ENCODE results near the gene CHGA.
A peak's percentile ranks its signal among the peaks of the same experiment; 100 is the strongest.

The CHGA gene

DNA sequence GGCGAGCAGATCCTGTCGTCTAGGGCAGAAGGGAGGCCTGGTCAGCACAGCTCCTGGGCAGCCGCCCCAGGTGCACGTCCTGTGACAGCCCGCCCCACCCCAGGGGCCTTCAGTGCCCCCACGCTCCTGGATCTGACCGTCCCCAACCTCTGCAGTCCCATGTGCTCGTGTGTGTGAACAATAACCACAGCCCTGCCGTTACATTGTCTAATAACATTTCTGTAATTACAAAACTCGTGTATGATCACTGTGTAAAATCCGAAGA, 39.8 kb downstream of the CHGA start:
- DNase-seq = no peak

DNA sequence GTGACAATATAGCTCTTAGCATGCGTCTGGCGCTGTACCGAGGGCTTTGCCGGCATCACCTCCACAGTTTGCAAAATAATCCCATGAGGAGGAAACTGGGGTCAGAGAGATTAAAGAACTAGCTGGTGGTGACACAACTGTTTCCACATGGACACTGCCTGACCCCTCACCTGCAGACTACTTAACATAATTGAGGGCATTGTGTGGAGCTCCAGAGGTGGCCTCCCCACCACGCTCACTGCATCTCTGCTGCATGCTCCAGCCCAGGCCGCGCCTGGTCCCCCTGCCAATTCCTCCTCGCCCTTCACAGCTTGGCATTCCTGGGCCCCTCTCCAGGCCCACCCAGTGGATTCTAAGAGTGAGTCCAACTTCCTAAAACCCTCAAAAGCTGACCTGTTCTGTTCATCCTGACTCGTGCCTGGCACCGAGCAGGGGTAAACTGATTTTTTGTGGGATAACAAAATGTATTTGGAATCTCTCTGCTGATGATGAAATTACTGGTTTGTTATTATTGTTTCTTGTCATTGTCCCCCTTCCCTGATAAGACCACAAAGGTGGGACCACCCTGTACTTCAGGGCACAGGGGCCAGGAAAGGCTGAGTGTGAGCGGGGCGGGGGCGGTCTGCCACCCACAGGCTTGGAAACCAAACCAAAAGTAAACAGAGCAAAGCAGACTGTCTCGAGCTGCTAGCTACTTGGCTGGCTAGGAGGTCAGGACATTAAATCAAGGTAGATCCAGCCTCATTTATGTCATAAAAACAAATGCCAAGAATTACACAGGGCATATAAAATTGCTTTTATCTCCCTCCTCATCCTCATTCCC, 40.6 kb downstream of the CHGA start:
- DNase-seq = no peak

DNA sequence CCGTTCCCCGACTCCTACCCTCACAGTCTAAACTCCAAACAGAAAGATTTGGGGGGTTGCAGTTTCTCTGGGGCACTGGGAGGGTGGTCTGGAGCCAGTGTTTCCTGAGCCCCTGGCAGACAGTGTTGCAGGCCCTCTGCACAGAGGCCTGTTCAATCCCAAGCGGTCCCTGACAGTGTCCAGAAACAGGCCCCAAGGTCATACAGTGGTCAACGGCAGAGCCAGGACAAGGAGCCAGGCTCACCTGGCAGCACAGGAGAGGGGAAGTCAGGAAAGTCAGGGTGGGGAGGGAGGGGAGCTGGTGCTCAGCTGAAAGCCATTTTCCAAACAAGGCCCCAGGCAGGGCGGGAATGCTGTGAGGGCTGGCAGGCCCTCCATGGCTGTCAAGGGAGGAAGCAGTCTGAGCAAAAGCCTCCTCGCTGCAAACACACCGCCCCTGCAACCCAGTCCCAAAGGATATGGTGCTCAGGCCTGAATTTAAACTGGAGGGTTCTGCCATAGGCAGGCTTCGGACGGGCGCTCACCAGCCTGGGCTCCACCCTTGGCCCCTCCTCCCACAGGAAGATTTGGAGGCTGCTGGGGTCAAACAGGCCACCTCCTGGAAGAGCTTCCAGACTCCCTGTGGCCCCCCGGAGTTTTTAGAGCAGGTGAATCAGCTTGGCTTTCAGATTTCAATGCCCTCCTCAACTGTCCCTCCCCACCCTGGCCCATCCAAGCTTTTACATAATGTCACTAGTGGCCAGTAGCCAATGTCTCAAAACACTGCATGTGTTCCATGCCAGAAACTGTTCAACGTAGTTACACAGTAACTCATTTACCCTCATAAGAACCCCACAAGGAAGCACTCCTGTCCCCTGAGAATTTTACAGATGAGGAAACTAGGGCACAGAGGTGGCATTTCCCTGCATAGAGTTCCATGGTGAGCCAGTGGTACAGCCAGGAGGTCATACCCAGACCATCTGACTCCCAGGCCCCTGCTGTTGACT, 41.5 kb downstream of the CHGA start:
- DNase-seq = no peak

DNA sequence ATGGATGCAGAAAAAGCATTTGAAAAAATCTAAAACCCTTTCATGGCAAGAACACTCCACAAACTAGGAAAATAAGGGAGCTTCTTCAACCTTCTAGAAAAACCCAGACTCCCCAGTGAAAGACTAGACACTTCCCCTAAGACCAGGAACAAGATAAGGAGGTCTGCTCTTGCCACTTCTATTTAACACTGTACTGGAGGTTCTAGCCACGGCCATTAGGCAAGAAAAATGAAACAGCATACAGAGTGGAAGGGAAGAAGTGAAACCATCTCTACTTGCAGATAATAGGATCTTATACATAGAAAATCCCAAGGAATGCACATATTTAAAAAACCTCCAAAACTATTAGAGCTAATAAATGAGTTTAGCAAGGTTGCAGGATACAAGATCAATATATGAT, 42.3 kb downstream of the CHGA start:
- no peak for DNase-seq

DNA sequence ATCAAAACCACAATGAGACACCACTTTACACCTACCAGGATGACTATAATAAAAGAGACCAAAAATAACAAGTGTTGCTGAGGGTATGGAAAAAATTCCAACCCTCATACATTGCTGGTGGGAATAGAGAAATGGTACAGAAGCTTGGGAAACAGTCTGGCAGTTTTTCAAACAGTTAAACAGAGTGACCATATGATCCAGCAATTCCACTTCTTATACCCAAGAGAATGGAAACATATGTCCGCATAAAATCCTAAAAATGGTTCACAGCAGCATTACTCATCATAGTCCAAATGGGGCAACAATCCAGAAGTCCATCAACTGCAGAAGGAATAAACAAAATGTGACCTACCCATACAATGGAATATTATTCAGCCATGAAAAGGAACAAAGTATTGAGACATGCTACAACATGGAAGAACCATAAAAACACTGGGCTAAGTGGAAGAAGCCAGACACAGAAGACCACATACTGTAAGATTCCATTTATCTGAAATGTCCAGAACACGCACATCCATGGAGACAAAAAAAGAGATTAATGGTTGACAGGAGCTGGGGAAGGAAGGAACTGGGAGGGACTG, 44.5 kb downstream of the CHGA start:
- no peak for DNase-seq

DNA sequence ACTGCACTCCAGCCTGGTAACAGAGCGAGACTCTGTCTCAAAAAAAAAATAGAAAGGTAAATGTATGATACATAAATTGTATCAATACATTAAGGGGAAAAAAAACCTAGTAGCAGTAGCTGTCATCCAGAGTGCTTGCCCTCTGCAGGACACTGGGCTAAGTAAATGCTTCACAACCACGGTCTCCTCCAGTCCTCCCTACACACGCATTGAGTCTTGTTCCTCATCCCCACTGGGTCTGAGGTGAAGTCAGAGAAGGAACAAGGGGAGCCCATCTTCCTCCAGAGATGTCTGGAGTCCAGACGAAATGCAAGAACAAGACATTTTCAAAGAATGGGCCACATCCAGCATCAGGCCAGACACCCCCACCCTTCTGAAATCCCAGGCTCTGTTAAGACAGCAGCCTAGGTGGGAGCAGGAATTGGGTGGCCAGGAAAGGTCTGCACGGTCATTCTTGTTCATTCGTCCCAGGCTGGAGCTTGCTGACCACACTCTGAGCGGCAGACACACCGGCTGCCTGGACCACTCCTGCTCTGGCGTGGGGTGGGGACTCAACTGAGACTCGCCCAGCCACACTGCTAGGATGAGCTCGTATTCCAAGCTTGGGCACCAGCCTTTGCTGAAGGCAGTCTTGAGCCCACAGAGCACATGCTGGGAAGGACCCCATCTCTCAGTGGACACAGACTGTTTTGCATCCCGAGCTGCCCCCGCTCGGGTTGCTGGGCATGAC, 45.5 kb downstream of the CHGA start:
- DNase-seq = no peak

DNA sequence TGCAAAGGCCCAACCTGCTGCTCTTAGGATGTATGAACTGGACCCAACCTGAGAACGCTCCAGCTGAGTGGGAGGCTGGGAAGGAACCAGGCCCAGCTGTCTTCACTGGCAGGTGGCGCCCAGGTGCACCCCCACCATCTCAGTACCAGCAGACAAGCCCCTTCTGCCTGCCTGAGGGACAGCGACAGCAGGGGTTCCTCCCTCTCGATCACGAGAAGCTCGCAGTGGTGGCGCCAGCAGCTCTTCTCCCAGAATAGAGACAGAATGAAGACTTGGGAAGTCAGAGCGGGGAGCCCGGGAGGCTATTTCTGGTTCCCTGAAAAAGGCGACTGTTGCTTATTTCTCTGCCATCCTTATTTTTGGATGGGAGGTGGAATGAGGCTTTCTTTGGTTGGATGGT, 46.5 kb downstream of the CHGA start:
- no peak for DNase-seq

DNA sequence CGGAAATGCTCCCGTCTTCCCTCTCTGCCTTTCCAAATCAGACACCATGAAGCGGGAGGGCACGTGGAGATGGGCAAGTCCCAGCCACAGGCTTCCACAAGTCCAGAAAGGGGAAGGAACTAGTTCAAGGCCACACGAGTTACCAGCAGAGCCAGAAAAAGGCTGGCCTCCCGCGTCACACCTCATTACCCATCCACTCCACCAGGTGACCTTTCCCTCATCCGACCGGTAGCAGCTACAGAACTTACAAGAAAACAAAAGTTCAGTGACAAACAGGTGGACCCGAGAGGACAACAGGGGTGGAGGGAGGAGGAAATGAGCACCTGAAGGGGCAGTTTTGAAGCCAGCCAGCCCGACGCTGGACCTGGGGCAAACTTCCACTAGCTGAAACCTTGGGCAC, 46.9 kb downstream of the CHGA start:
- no peak for DNase-seq

DNA sequence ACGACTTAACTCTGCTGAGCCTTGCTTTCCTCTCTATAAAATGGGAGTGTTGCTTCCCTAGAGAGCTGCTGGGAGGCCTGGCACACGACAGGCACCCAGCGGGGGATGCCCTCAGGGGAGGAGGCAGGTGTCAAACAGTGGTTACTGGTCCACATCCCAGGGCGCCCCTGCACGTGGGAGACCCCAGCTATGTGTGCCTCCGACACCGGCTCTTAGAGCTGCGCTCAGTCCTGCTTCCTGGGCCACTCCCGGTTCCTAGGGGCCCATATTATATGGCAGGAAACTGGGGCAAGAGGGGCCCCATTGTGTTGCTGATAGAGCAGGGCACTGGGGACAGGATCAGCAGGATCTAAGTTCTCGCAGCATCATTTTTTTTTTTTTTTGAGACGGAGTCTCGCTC, 47.3 kb downstream of the CHGA start:
- DNase-seq = no peak

DNA sequence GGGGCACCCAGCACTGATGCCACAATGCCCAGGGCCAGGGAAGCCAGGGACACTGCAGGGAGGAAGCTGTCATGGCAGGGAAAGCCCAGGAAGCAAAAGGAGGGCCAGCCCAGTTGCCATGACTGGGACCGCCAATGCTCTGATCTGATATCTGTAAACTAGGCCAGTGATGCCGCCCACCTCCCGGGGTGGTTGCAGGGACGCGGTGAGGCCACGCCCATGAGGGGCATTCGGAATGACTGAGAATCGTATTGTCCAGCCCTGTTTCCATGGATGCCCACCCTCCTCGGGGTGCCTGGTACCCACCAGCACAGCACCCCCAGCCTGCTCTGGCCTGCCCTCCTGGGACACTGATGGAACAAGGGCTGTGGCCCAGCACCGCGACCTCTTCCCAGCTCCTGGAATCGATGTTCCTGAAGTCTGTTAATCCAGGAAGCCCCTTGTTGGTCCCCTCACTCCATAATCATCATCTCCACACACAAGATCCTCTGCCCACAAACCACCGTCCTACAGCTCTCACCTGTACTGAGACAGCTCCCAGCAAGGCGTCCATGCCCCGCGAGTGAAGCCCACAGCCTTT, 48.7 kb downstream of the CHGA start:
- DNase-seq = no peak

DNA sequence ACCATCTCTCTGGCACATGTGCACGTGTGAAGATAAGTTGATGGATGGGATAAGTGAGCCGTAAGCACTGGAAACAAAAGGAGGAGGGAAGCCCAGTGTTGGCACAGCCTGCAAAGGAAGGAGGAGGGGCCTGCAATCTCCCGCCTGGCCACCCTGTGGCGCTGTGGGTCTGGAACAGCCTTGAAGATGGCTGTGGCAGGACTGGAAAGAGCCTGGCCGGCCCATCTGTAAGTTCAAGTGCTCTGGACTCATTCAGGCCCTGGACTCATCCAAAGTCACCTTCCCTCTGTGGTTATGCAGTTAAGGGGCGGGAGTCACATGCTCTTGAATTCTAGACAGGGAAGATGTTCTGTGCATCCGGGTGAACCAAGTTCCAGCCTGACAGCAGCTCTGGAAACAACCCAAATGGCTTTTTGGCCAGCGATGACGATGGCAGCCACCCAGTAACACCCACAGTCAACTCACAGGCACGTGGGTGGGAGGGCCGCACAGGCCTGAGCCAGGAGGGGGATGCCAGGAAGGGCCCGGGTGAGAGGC, 50.4 kb downstream of the CHGA start:
- peak; percentile 13 for DNase-seq

DNA sequence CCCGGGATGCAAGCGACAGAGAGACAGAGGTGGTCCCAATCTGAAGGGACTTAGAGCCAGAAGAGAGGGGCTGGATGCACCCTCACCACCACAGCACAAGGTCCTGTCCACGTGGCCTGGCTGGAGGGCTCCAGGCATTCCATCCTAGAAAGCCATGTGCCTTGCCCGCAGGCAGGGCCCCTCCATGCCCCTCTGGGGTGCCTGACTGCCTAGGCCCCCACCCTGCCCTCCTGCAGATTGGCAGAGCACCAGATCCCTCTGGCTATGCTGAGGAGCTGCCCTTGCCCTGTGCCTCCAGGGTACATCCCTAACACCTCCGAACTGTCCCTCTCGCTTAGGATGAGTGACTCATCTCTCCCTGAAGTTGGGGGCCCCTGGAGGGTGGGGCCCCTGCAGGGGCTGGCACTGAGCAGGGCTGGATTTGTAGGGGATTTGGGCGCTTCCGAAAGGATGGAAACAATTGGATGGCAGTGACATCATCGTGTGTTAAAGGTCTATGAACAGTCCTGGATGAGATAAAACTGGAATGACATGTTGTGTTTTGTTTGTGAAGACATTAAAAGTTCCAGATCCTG, 50.9 kb downstream of the CHGA start:
- DNase-seq = no peak

DNA sequence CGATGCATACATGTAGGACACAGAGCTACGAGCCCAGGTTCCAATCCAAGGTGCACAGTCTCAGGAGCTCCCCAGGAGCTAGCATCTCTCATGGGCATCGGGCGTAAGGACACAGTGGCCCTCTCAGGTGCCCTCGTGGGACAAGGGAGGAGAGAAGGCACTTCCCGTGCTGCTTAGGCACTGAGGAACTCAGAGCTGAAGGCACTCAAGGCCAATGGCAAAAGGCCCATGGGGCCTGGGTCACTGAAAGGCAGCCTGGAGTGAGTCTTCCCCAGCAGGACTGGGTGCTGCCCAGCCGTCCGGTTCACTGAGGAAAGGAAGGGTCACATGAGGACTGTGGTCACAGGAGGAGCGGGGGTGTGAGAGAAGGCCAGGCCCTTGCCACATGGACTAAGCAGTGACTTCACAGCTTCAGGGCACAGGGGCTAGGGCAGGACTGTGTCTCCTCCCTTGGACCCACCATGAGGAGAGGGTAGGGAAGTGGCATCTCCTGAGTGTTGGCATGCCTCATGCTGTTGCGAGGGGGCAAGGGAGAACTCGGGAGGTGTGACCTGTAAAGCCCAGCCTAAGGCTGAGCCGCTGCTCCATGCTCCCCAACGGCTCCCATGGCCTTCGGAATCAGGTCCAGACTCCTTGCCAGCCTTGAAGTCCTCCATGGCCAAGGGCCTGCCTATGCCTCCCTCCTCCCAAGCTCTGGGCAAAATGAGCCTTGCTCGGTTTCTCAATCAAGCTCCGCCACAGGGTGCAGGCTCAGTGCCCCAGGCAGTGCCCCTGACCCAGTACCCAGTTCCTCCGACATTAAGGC, 51.8 kb downstream of the CHGA start:
- DNase-seq = no peak

DNA sequence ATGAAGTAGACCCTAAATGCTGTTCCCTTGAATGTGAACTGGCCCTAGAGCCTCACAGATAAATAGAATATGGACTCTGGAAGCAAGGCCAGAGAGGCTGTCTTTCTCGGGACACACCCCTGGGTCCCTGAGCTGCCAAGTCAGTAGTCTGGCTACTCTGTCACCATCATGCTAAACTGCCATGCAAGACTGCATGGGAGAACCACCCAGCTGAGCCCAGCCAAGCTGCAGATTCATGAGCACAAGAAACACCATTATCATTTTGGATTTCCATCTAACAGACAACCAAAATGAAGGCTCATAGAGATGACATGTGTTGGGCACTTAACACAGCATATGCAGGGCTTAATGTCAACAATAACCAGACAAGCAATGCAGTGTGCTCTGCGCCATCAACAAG, 53.3 kb downstream of the CHGA start:
- DNase-seq = no peak

DNA sequence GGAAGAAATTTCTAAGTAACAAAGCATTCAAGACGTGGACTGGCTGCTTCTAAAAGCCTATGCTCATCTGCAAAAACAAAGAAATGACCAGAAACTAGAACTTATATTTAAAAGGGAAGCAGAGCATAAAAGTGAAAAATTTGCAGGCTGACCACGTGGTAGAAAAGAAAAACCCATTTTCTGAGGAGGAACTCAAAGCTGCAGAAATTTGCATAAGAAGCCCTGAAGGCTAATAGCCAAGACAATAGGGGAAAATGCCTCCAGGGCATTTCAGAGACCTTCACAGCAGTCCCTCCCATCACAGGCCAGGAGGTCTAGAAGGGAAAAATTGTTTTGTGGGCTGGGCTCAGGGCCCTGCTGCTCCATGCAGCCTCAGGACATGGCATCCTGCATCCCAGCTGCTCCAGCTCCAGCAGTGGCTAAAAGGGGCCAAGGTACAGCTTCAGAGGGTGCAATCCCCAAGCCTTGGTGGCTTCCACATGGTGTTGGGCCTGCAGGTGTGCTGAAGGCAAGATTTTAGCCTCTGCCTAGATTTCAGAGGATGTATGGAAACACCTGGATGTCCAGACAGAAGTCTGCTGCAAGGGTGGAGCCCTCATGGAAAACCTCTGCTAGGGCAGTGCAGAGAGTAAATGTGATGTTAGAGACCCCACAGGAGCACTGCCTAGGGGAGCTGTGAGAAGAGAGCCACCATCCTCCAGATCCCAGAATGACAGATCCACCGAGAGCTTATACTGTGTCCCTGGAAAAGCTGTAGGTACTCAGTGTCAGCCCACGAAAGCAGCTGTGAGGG, 55.5 kb downstream of the CHGA start:
- no peak for DNase-seq

DNA sequence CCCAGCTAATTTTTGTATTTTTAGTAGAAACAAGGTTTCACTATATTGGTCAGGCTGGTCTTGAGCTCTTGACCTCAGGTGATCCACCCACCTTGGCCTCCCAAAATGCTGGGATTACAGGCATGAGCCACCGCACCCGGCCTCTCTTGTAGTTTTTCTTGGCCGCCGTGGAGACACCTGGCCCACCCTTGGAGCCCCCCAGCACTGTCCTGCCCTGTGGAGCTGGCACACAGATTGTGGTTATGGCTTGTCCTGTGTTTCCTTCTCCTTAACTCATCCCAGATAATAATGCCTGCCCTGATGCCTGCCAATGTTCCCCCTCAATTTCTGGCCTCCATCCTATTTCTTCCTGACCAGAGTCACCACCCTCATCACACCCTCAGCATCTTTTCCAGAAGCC, 57.9 kb downstream of the CHGA start:
- no peak for DNase-seq

DNA sequence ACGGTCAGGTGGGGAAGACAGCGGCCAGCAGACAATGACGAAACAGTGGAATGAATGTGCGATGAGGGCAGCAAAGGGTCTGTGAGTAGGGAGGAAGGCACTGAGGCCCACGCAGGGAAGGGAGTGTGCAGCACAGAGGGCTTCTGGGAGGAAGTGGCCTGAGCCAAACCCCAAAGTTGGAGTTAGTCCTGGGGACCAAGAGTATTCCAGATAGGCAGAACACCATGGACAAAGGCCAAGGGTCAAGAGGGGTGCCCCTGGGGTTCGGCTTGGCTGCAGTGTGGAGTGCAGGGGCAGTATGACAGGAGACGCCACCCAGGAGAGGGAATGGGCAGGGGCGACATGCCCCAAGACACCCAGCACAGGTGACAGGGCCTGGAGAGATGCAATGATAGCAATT, 58.8 kb downstream of the CHGA start:
- DNase-seq = no peak

DNA sequence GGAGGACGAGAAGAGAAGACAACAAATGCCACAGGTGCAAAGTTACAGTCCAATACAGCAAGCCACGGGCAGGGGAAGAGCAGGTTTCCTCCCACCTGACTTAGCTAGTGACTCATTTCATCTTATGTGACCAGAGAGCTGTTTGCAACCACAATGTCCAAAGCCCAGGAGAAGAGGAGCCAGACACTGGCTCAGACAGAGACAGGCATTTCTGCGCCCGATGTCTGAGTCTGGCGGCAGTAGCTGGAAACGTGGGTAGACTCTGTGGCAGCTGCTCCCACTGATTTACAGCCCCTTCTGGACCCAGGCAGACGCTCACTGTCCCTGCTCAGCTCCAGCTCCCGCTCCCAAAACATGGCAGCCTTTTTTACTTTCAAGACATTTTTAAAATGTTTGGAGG, 60.0 kb downstream of the CHGA start:
- no peak for DNase-seq

DNA sequence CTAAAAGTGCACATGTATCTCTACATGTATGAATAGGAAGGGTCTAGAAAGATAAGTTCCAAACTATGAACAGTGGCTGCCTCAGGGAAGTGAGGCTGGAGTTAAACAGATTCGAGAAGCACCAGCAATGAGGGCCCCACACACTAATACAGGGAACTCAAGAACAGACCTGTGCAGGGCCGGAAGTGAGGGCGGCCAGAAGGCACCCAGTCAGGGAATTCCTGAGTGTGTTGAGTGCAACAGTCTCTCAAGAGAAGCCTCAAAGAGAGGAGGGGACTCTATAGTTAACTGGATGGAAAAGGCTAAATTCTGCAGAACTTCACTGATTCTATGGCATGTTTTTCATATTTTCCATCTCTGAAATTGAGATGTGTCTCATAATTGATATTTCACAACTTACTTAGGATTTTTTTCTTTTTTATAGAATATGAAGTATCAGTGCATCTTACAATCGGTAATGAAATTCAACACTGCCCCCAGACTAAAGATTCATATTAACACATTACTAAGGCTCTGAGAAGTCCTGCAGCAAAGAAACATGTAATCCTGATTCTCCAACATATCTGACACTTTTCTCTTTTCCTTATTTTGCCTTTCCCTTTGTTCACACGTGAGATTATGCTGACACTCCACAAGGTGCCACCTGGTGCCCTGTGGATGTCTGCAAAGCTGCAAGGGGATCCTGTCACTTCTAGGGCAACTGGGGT, 61.3 kb downstream of the CHGA start:
- DNase-seq = no peak
